ENCODE measurements around the gene ATP5F1B.

ATP5F1B gene

GRCh38 chr12:56614627-56615026, 31.2 kb downstream of the ATP5F1B start:
- no peak for DNase-seq

- no peak for DNase-seq
These were observed 41.4 kb downstream of the ATP5F1B start for GRCh38 chr12:56604355-56604754.

DNA sequence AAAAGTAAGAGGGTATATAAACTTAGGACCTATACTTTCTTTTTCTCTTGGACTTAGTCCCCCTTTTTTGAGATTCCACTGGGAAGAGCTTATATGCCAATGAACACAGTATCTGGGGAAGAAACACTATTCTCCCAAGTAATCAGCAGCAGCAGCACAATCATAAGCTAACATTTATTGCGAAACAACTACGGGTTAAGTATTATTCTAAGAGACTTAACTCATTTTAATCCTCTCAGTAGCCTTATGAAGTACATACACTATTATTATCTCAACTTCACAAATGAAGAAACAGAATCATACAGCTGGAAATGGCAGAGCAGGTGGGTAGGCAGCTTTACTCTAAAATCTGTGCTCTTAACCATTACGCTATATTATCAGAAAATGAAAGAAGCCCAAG, 43.5 kb downstream of the ATP5F1B start:
- DNase-seq, result no peak

GRCh38 chr12:56601503-56601902, 44.3 kb downstream of the ATP5F1B start:
- peak; percentile 16 for DNase-seq

DNA sequence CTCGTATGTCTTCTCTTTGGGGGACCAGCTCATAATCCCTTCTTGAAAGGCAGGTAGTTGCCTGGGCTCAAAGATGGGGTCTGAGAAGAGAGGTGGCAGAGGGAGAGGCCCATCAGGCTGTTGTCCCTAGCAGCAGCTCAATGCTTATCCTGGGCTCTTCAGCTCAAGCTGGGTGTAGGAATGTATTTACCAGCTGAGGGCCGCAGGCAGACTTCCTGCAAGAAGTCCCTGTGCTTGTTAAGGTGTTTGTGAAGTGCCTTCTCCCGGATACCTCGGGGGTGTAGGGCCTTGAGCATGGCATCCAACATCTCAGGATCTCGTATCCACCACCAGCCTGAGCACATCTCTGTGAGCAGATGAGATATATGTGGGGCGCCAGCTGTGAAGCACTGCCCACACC, 45.0 kb downstream of the ATP5F1B start:
- no peak for DNase-seq

DNA sequence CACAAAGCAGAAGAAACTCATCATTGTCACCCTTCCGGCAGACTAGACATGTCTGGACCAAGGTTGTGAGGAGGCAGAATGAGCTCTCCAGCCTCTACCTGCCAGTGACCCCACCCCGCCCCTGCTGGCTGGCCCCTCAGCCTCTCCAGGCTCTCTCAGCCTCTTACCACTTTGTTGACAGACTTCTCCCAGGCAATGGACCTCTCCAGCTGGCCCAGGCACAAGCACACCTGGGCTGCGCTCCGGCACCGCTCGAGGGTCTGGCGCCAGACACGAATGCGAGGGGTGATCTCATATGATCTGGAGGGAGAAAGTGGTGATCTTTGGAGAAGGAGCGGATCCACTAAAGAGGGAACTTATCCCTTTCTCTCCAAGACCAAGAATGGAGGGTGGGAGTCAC, 46.0 kb downstream of the ATP5F1B start:
- no peak for DNase-seq

- no peak for DNase-seq
These were observed 46.7 kb downstream of the ATP5F1B start for GRCh38 chr12:56599041-56599440.

- DNase-seq, result no peak
These were observed 49.0 kb downstream of the ATP5F1B start for GRCh38 chr12:56596815-56597214.

DNA sequence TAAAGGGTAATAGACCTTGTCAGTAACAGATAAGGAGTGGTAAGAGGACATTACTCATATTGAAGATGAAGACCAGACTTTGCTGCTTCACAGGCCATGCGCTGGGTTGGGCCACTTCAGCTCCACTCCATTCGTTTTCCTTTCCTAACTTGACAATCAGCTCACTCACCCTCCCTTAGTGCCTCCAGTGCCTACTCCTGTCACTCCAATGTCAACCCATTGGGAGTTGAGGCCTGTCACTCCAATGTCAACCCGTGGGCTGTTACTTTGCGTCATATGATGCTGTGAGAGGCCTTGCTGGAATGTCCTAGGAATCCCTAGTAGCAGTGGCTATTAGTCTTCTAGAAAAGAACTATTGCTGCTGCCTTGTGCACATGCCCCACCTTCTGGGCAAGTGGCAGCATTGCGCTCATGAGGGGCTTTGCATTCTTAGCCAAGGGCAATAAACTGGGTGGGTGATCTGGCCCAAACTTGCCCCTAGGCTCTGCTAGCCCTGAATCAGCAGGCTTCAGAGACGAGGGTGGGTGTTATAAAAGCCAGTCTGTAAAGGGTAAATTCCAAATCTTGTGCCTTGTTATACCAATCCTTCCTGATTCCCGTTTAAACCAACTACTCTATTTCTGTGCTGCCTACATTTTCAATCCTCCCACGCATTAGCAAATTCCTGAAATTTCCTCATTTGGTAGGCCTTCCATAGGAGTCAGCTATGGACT, 51.7 kb downstream of the ATP5F1B start:
- peak; percentile 58 for DNase-seq

DNA sequence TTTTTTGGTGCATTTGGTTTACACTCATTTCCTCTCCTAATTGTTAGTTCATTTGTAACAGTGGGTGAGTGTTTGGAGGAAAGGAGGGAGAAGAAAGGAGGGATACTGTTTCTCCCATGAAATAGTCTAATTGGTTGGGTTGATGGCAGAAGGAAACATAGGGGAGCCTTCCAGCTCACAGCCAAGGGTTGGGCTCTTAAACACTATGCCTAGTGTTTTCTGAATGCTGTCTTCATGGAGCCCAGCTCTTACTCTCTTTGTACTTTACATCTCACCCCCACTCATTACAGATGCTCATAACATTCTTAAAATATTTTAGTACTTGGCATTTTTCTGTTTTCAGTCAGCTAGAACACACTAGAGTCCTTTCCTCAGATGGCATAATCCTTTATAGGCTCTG, 53.8 kb downstream of the ATP5F1B start:
- DNase-seq, result no peak

DNA sequence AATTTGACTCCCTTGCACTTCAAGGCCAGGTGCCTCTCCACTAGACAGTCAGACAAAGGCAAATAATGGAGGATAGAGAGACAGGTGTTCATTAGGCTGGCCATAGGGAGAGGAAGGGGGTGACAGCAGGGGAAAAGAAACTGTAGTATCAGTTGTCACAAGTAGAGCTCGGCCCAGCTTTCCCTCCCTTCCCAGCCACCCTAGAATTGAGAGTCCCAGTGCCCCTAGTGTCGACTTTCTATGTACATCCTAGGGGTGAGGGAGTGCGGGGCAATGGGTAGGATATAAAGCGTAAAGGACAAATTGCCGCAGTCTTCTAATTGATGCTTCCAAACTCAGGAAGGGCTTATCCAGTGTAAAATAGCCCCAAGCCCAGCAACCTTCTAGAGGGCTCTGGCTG, 54.7 kb downstream of the ATP5F1B start:
- DNase-seq, result no peak

GRCh38 chr12:56590237-56590830, 55.5 kb downstream of the ATP5F1B start:
- DNase-seq, result no peak

DNA sequence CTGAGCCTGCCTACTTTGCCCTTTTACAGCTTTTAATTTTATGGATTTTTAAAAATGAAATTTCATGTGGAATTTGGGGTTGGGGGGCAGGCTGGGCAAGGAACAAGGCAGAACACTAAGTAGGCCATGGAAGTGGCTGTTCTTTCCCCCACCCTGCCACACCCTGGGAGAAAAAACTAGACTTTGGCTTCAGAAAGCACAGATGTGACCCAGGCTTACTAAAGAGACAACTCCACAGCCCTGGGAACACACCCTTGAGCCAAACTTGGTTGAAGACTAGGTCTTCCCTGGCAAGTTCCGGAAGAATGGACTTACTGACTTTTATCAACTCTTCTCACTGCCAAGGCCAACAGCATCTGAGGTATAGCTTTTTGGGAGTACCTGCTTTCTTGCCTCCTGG, 56.0 kb downstream of the ATP5F1B start:
- no peak for DNase-seq
